ENCODE results near the gene EFR3B.
"Not testable (repeated sequence)": the region's sequence is repeated elsewhere in the genome, so short reads cannot be mapped to it uniquely, and the experiment has no call there.

EFR3B gene

DNA sequence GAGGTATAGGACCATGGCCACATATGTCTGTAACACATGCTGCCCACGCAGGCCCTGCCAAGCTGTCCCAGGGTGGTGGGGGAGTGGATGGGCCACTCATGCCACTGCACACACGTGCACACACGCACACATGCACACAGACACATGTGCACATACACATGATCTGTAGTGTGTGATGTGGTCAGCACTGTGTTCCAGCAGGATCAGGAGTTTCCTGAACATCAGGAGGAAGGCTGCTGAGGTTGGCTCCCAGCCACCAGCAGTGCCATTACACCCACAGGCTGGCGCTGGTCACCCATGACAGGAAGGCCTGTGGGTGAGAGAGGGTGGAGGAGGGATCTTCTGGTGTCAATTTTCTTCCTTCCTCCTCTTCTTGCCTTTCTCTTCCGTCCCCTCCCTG is 81.8 kb downstream of the EFR3B start:
- in situ Hi-C loops (cut with MboI; ENCODE audit: low sequenced_read_pairs, unreplicated experiment) = loop anchor here (10.0 kb wide), 1 partner anchor 139 kb away; no protein-coding TSS in a partner anchor
- TF ChIP-seq, protein P1, sequence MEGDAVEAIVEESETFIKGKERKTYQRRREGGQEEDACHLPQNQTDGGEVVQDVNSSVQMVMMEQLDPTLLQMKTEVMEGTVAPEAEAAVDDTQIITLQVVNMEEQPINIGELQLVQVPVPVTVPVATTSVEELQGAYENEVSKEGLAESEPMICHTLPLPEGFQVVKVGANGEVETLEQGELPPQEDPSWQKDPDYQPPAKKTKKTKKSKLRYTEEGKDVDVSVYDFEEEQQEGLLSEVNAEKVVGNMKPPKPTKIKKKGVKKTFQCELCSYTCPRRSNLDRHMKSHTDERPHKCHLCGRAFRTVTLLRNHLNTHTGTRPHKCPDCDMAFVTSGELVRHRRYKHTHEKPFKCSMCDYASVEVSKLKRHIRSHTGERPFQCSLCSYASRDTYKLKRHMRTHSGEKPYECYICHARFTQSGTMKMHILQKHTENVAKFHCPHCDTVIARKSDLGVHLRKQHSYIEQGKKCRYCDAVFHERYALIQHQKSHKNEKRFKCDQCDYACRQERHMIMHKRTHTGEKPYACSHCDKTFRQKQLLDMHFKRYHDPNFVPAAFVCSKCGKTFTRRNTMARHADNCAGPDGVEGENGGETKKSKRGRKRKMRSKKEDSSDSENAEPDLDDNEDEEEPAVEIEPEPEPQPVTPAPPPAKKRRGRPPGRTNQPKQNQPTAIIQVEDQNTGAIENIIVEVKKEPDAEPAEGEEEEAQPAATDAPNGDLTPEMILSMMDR (IDR thresholded peaks at IDR 0.05; ENCODE audit: borderline replicate concordance, control extremely low read depth, extremely low read depth, insufficient read depth, missing control alignments) = no peak
- DNase-seq (ENCODE audit: low spot score) = no peak

DNA sequence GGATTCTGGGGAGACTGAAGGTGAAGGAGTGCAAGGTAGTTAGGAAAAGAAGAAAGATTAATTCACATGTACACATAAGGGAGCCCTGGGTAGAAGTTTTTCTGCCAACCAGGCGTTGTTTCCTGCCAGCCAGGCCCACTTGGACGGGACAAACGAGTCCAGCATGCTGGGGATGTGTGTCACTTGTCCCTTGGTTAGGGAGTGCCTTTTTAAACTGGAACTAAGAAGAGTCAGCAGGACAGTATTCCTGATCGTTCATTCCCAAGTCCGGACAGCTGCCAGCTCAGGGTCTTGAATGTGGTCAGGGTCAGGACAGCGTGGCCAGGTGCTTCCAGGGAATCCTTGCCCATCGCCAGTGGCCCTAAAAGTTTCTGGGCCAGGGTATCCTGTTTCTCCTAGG is 83.3 kb downstream of the EFR3B start:
- TF ChIP-seq, protein P1 (IDR thresholded peaks at IDR 0.05; ENCODE audit: borderline replicate concordance, control extremely low read depth, extremely low read depth, insufficient read depth, missing control alignments) = no peak
- in situ Hi-C loops (cut with MboI; ENCODE audit: low sequenced_read_pairs, unreplicated experiment) = loop anchor here (10.0 to 25.0 kb wide), 2 partner anchors 140 to 713 kb away; no protein-coding TSS in a partner anchor
- DNase-seq (ENCODE audit: low spot score) = no peak

DNA sequence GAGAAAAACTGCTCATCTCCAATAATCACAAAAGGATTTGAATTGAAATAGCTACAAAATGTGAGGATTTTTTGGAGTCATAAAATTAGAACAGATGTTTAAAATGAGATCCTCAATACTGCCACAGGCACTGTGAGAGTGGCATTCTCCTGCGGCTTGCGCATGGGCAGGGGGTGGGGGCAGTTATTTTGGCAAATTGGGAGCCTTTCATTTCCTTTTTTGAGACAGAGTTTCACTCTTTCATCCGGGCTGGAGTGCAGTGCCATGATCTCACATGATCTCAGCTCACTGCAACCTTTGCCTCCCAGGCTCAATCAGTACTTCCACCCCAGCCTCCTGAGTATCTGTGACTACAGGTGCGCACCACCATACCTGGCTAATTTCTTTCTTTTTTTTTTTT is 84.1 kb downstream of the EFR3B start:
- TF ChIP-seq, protein P1 (IDR thresholded peaks at IDR 0.05; ENCODE audit: borderline replicate concordance, control extremely low read depth, extremely low read depth, insufficient read depth, missing control alignments) = no peak
- in situ Hi-C loops (cut with MboI; ENCODE audit: low sequenced_read_pairs, unreplicated experiment) = loop anchor here (10.0 to 25.0 kb wide), 2 partner anchors 141 to 714 kb away; no protein-coding TSS in a partner anchor
- DNase-seq (ENCODE audit: low spot score) = no peak

DNA sequence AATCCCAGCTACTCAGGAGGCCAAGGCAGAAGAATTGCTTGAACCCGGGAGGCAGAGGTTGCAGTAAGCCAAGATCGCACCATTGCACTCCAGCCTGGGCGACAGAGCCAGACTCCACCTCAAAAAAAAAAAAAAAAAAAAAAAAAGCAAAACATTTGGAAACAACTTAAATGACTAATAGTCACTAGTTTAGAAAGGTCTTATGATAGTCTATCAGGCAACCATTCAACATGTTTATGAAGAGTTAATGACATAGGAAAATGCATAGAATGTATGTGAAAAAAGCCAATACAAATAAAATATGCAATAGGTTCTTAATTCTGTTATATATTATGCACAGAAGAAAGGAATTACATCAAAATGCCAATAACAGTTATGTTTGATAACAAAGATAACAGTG is 85.2 kb downstream of the EFR3B start:
- DNase-seq (ENCODE audit: low spot score) = not testable (repeated sequence)
- in situ Hi-C loops (cut with MboI; ENCODE audit: low sequenced_read_pairs, unreplicated experiment) = loop anchor here (10.0 to 25.0 kb wide), 2 partner anchors 142 to 715 kb away; no protein-coding TSS in a partner anchor

DNA sequence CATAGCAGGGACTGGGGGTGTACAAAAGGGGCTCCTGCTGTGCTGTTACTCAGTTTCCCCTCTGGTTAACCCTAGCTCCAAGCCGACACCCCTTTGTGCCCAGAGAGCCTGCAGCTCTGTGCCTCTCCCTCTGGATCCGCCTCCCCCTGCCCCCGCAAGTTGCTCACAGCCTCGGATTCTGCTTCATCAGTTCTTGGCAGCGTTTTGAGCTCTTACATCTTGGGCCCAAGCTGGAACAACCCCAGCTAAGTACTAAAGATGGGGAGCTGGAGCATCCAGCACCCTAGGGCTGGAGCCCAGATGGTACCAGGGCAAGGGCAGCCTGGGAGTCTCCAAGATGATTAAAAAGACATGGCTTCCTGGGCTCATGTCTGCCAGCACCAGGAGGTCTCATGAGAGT is 85.8 kb downstream of the EFR3B start:
- TF ChIP-seq, protein P1 (IDR thresholded peaks at IDR 0.05; ENCODE audit: borderline replicate concordance, control extremely low read depth, extremely low read depth, insufficient read depth, missing control alignments) = no peak
- in situ Hi-C loops (cut with MboI; ENCODE audit: low sequenced_read_pairs, unreplicated experiment) = loop anchor here (10.0 to 25.0 kb wide), 2 partner anchors 143 to 715 kb away; no protein-coding TSS in a partner anchor
- DNase-seq (ENCODE audit: low spot score) = no peak

DNA sequence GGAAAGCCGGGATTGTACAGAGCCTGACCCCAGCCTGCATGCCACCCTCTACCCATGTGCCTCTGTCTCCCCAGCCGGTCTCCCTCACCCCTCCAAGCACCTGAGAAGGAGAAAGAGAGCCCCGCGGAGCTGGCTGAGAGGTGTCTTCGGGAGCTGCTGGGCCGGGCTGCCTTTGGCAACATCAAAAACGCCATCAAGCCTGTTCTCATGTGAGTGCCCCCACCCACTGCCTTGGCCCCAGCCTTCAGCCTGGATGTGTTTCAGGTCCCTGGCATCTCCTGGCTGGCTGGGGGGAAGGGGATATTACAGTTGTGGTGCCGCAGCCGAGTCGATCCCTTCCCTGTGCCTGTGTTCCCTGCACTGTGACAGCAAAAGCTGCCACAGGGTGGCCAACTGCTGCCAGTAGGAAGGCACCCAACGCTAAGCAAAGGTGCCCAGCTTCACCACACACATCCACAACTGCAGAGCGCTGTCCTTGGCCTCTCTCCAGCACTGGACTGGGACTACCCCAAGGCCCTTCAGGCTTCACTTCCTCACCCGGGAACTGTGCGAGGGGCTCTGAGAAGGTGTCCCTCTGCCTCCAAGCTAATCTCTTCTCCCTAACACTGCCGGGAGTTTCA is 88.1 kb downstream of the EFR3B start:
- TF ChIP-seq, protein P1 (IDR thresholded peaks at IDR 0.05; ENCODE audit: borderline replicate concordance, control extremely low read depth, extremely low read depth, insufficient read depth, missing control alignments) = no peak
- in situ Hi-C loops (cut with MboI; ENCODE audit: low sequenced_read_pairs, unreplicated experiment) = loop anchor here (10.0 to 25.0 kb wide), 2 partner anchors 145 to 718 kb away; no protein-coding TSS in a partner anchor
- DNase-seq (ENCODE audit: low spot score) = no peak

DNA sequence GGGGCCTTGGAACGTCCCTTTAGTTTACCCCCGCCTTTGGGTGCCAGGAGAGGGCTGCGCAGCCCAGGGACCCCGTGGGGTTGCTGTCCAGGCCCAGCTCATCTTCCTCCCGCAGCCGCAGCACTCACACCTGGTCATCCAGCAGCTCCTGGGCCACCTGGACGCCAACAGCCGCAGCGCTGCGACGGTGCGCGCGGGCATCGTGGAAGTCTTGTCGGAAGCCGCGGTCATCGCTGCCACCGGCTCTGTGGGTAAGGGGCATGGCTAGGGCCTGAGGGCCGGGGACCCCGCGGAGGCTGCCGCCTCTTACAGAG is 89.3 kb downstream of the EFR3B start:
- DNase-seq (ENCODE audit: low spot score) = no peak
- in situ Hi-C loops (cut with MboI; ENCODE audit: low sequenced_read_pairs, unreplicated experiment) = loop anchor here (25.0 kb wide), 1 partner anchor 719 kb away; no protein-coding TSS in a partner anchor
- TF ChIP-seq, protein P1 (IDR thresholded peaks at IDR 0.05; ENCODE audit: borderline replicate concordance, control extremely low read depth, extremely low read depth, insufficient read depth, missing control alignments) = no peak
